EL (cell line): ENCODE data around the gene ERVH48-1.
"Not testable (repeated sequence)": the region's sequence is repeated elsewhere in the genome, so short reads cannot be mapped to it uniquely, and the experiment has no call there.

Experiments used
- DNase-seq: peaks from one replicate; pipeline ENCODE4 v3.0.0-alpha.2; 2016

Gene ERVH48-1

GRCh38 chr21:42925114-42925926 is at the start of gene ERVH48-1:
TSS of gene ERVH48-1 (minus strand) at chr21:42925630. CDS start at chr21:42919006, 6,624 bp downstream.
- no peak for DNase-seq

- peak; percentile 99 for DNase-seq
Measured at GRCh38 chr21:42973991-42974831, 48.8 kb upstream of the ERVH48-1 start, which contains the start of gene PKNOX1. TSS of gene PKNOX1 (plus strand) at chr21:42974562. CDS start at chr21:43004382, 29,820 bp downstream.

GRCh38 chr21:42973309-42973990 is 48.0 kb upstream of the ERVH48-1 start:
- DNase-seq = no peak

- DNase-seq = no peak
Measured at GRCh38 chr21:42971897-42972275, 46.5 kb upstream of the ERVH48-1 start.

GRCh38 chr21:42970946-42971653 is 45.7 kb upstream of the ERVH48-1 start:
- DNase-seq = no peak

GRCh38 chr21:42969193-42969600 is 43.8 kb upstream of the ERVH48-1 start:
- no peak for DNase-seq

GRCh38 chr21:42967616-42968015 is 42.2 kb upstream of the ERVH48-1 start:
- DNase-seq = not testable (repeated sequence)

- no peak for DNase-seq
Measured at GRCh38 chr21:42965211-42965560, 39.8 kb upstream of the ERVH48-1 start.

GRCh38 chr21:42964546-42965210 is 39.2 kb upstream of the ERVH48-1 start:
- no peak for DNase-seq

- DNase-seq = no peak
Measured at GRCh38 chr21:42964086-42964485, 38.7 kb upstream of the ERVH48-1 start.

- DNase-seq = no peak
Measured at GRCh38 chr21:42962380-42963007, 37.1 kb upstream of the ERVH48-1 start.

GRCh38 chr21:42959728-42960127 is 34.3 kb upstream of the ERVH48-1 start:
- no peak for DNase-seq

GRCh38 chr21:42958122-42958521 is 32.7 kb upstream of the ERVH48-1 start:
- not testable (repeated sequence) for DNase-seq

GRCh38 chr21:42956824-42957630 is 31.6 kb upstream of the ERVH48-1 start:
- no peak for DNase-seq

- not testable (repeated sequence) for DNase-seq
Measured at GRCh38 chr21:42951193-42951592, 25.8 kb upstream of the ERVH48-1 start.

- DNase-seq = not testable (repeated sequence)
Measured at GRCh38 chr21:42949094-42949755, 23.8 kb upstream of the ERVH48-1 start.

GRCh38 chr21:42942244-42942643 is 16.8 kb upstream of the ERVH48-1 start:
- DNase-seq = no peak

- no peak for DNase-seq
Measured at GRCh38 chr21:42941696-42942085, 16.3 kb upstream of the ERVH48-1 start.

- DNase-seq = peak; percentile 96
Measured at GRCh38 chr21:42939582-42940413, 14.4 kb upstream of the ERVH48-1 start.
